Suppressor macrophage (primary cell): ENCODE results near the gene CCNYL1.
"Not testable (repeated sequence)": the region's sequence is repeated elsewhere in the genome, so short reads cannot be mapped to it uniquely, and the experiment has no call there.

Experiments
- DNase-seq, 4 experiments: peaks; one replicate each; pipeline ENCODE4 v3.0.0-alpha.2; 2020 to 2022

The CCNYL1 gene

DNA sequence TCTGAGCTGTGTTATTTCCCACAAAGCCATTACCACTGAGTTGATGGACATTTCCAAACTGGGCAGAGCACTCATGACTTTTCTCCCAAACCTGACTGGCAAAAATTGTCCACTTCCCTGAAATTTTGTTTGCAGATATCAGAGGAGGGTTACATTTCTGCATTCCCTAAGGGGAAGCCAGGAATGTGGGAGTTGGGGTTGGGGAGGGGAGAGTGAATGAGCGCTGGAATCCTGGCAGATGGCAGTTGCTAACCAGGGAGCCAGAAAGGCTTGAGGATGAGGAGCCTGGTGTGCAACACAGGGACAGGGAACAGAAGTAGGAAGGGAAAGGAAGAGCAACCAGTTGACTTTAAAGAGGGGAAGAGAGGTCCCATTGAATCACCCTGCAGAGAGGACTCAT, 14.0 kb upstream of the CCNYL1 start:
- DNase-seq: peak in 2 of 4 experiments; percentile 19 to 22

DNA sequence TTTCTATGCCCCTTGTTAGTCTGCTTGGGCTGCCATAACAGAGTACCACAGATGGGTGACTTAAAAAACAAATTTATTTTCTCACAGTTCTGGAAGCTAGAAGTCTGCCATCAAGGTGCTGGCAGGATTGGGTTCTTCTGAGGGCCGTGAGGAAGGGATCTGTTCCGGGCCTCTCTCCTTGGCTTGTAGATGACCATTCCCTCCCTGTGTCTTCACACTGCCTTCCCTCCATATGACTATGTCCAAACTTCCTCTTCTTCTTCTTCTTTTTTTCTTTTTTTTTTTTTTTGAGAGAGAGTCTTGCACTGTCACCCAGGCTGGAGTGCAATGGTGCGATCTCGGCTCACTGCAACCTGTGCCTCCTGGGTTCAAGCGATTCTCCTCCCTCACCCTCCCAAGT, 13.1 kb upstream of the CCNYL1 start:
- peak; percentile 57 to 77 (median 72) for DNase-seq

GRCh38 chr2:207704078-207704477, 7.4 kb upstream of the CCNYL1 start:
- peak; percentile 47 to 75 (median 64) for DNase-seq

DNA sequence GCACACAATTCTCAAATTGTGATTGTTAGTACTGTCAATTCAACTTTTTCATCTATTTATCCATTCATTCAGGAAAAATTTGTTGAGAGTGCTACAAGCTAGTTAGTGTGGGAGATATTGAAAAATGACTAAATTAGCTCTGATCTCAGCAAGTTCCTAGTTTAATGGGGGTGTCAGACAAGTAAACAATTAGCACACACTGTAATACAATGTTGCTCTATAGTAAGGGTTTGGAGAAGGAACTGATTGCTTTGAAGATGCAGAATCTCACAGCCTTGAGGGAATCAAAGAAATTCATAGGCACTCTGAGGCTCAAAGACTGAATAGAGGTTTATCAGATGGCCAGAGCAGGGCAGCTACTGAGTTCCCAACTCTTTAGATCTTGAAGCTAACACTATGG, 6.8 kb upstream of the CCNYL1 start:
- peak in 3 of 4 experiments; percentile 23 to 63 (median 58) for DNase-seq

- DNase-seq: peak in 3 of 4 experiments; percentile 32 to 47 (median 46)
Observed at GRCh38 chr2:207706936-207707860, 4.2 kb upstream of the CCNYL1 start.

- peak; percentile 37 to 74 (median 58) for DNase-seq
Observed at GRCh38 chr2:207711750-207712530, 500 bp downstream of the CCNYL1 start.

DNA sequence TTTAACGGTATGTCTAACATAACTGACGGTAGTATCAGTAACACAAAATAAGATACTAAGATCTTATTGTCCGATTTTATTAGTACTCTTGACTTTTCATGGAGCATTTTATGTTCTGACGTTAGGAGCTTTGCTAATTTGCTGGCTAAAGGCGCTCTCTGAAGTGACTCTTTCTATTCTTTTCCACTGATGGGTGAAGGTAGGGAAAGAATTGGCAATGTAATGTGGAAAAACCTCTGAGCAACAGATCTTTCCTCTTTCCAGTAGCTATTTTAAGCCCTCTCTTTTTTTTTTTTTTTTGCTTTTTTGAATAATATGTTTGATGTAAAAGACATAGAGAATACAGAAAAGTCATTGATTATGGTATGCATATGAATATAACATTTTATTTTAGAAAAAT, 4.6 kb downstream of the CCNYL1 start:
- no peak for DNase-seq

- no peak for DNase-seq
Observed at GRCh38 chr2:207718521-207718920, 7.1 kb downstream of the CCNYL1 start.

- no peak for DNase-seq
Observed at GRCh38 chr2:207719008-207719407, 7.6 kb downstream of the CCNYL1 start.

- not testable (repeated sequence) for DNase-seq
Observed at GRCh38 chr2:207719655-207720054, 8.2 kb downstream of the CCNYL1 start.

- DNase-seq: no peak
Observed at GRCh38 chr2:207720517-207721187, 9.2 kb downstream of the CCNYL1 start.

DNA sequence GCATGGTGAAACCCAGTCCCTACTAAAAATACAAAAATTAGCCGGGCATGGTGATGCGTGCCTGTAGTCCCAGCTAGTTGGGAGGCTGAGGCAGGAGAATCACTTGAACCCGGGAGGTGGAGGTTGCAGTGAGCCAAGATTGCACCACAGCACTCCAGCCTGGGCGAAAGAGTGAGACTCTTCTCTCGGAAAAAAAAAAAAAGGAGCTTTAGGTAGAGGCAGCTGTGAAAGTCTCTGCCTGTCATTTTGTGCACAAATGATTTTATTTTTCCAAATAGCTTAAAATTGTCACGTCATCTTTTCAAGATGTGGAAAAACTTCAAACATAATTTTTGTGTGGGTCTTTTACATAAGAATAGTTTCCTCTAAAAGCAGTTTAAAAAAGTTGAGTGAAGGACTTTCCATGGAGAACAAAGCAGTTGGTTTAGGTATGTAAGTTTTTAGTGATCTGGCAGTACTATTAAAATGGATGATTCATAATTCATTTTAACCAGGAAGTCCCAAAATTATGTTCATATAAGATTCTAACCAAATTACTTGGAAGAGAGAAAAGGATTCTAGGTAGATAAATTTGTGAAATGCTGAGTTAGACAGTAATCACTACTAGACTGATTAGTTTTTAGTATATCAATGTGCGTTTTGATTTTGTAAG, 11.5 kb downstream of the CCNYL1 start:
- no peak for DNase-seq

DNA sequence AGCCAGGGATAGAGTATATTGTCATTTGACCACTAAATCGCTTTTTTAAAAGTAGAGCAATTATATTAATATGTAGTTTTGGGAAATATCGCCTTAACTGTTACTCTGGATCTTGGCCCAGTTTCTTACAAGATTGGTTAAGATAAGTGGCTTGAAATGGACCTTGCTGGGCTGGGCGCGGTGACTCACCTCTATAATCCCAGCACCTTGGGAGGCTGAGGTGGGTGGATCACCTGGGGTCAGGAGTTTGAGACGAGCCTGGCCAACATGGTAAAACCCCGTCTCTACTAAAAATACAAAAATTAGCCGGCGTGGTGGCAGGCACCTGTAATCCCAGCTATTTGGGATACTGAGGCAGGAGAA, 12.0 kb downstream of the CCNYL1 start:
- not testable (repeated sequence) for DNase-seq

GRCh38 chr2:207724113-207724512, 12.7 kb downstream of the CCNYL1 start:
- no peak for DNase-seq

GRCh38 chr2:207725873-207726578, 14.6 kb downstream of the CCNYL1 start:
- DNase-seq: no peak

DNA sequence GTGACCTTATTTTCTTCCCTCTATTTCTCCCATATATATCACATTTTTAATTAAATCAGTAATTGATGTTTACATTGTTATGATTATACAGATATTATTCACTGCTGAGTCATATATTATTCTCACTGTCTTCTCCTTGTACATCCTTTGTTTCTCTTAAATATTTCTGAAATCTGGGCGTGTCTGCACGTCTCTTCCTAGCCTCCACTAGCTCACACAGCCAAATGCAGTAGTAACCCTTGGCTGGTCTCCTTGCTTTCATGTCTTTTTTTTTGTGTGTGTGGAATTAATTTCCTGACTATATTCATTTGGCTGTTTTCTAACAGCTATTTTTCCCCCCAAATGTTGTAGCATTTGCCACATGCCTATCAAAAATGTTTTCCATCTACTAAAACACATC, 15.8 kb downstream of the CCNYL1 start:
- DNase-seq: no peak

DNA sequence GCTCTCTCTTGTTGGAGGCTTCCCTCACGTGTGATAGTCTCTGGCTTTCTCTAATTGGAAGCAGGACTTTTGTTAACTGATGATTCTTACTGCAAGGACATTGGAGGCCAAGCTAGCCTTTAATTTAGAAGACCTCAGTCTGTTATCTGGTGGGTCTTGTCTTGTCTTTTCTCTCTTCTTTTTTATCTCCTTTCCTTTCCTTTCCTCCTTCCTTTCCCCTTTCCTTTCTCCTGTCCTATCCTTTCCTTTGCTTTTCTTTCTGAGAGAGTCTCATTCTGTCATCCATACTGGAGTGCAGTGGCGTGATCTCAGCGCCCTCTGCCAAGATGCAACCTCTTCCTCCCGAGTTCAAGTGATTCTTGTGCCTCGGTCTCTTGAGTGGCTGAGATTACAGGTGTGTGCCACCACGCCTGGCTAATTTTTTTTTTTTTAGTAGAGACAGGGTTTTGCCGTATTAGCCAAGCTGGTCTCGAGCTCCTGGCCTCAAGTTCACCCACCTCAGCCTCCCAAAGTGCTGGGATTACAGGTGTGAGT, 18.1 kb downstream of the CCNYL1 start:
- no peak for DNase-seq

- DNase-seq: no peak
Observed at GRCh38 chr2:207731138-207731537, 19.7 kb downstream of the CCNYL1 start.

DNA sequence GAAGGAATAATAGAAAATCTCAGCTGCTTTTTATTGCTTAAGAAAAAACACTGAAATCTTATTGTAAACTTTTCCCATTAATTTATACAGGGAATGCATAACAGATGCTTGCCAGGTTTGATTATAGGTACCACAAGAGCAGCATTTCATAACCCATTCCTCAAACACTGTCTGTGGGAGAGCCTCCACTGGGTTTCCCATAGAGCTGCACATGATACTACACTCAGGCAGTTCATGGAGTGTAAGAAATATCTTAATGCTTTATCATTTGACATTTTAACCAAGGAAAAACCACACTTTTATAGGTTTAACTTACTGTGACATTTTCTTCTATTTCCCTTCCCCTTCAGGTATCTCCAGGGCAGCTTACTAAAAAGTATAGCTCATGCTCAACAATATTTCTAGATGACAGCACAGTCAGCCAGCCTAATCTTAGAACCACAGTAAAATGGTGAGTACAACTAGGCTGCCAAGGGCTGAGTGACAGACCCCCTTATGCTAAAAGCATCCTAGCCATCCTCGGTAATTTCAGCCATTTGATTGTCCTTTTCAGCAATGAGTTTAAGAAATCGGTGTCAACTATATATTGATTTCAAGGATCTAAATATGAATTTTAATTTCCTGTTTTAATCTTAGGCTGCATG, 22.3 kb downstream of the CCNYL1 start:
- DNase-seq: no peak

DNA sequence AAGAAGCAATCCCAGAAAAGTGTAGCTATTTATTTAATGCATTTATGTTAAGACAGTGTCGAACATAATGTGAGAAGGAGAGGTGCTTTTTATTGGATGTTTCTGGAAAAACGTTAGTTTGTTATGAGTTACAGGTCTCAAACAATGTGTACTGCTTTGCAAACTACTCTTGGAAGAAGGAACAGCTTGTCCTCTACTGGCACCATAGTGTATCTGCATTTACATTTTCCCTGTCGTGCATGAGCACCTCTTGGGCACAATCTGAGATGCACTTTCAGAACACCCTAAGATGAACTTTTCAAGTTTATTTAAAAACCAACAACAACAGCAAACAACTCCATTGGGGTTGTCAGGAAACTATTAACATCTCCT, 22.8 kb downstream of the CCNYL1 start:
- DNase-seq: peak; percentile 15 to 62 (median 53)
